Stimulated activated CD4-positive, alpha-beta T cell treated with anti-CD3 and anti-CD28 coated beads, Interleukin-1b, Interleukin-23, amount 100 ng/mL, for 4 hours (primary cell): ENCODE measurements around the gene NR4A2.
"Not testable (repeated sequence)": the region's sequence is repeated elsewhere in the genome, so short reads cannot be mapped to it uniquely, and the experiment has no call there.

Source experiments
- DNase-seq, 2 donors: peaks; one replicate each; pipeline ENCODE4 v3.0.0-alpha.2; 2020; ENCODE audit warnings: low read depth in 2 of 2

The NR4A2 gene

GRCh38 chr2:156321243-156321904, 11.1 kb downstream of the NR4A2 start:
- no peak for DNase-seq

- DNase-seq: no peak
Observed at GRCh38 chr2:156320486-156321098, 11.9 kb downstream of the NR4A2 start.

- DNase-seq: no peak
Observed at GRCh38 chr2:156319811-156320485, 12.6 kb downstream of the NR4A2 start.

GRCh38 chr2:156317631-156318030, 14.9 kb downstream of the NR4A2 start:
- no peak for DNase-seq

- DNase-seq: no peak
Observed at GRCh38 chr2:156311976-156312375, 20.5 kb downstream of the NR4A2 start.

- DNase-seq: no peak
Observed at GRCh38 chr2:156310773-156311172, 21.7 kb downstream of the NR4A2 start.

GRCh38 chr2:156309917-156310316, 22.6 kb downstream of the NR4A2 start:
- DNase-seq: no peak

- DNase-seq: no peak
Observed at GRCh38 chr2:156309167-156309566, 23.4 kb downstream of the NR4A2 start.

- DNase-seq: no peak
Observed at GRCh38 chr2:156306821-156307220, 25.7 kb downstream of the NR4A2 start.

GRCh38 chr2:156305121-156305520, 27.4 kb downstream of the NR4A2 start:
- no peak for DNase-seq

- DNase-seq: no peak
Observed at GRCh38 chr2:156300337-156300736, 32.2 kb downstream of the NR4A2 start.

- DNase-seq: no peak
Observed at GRCh38 chr2:156294945-156295580, 37.5 kb downstream of the NR4A2 start.

- DNase-seq: not testable (repeated sequence)
Observed at GRCh38 chr2:156293382-156293781, 39.1 kb downstream of the NR4A2 start.

GRCh38 chr2:156279446-156280150, 52.9 kb downstream of the NR4A2 start:
- DNase-seq: no peak
